Measurements from ENCODE around the gene GPC6.

GPC6 gene

GRCh38 chr13:93758575-93758974, 532.0 kb downstream of the GPC6 start:
- no peak for DNase-seq

GRCh38 chr13:93762708-93763426, 536.3 kb downstream of the GPC6 start:
- DNase-seq: no peak

DNA sequence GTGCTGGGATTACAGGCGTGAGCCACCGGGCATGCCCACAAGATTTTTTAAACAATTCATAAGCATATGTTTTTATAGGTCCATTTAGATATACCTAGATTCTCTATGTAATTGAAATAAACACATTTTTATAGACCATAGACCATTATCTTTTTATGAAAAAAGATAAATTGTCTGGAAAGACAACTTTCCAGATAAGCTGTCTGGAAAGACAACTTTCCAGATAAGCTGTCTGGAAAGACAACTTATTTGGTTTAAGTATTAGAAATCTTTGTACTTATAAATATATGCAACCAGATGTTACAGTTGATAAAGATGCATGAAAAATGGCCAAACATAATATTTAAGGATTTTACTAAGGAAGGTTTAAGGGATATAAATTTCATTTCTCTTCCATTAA, 538.5 kb downstream of the GPC6 start:
- no peak for DNase-seq

DNA sequence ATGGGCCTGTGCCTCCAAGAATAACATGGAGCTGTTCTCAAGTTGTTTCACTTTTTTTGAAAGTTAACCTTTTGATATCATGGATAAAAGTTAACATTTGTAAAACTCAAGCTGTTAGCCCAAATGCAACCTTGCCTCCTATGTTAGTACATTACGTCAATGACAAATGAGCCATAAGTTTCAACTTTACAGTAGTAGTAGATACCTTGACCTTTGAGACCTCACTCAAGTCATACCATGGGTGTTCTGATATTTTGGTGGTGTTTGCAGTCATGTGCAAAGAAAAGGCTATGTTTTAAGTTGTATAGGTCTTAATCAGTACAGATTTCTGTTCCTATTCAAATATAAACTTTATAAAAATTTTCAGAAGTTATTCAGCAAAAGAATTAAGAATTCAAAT, 539.2 kb downstream of the GPC6 start:
- DNase-seq: no peak

DNA sequence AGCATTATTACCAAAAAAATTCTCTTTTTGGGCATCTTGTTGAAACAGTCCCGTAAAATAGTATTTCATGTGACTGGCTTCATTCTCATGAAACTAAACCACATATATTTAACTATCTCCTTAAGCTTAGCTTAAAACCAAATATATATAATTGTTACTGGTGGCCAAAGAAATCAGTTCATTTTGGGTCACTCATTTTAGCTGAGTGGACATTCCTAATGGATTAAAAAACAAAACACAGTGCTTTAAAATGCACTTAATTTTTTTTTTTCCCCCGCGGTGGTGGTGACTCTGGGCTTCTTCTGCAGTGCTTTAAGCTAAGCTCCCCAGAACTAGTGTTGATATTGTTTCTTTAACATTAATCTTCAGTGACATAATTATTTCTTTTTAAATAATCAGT, 540.1 kb downstream of the GPC6 start:
- no peak for DNase-seq

- DNase-seq: no peak
Observed at GRCh38 chr13:93767180-93767916, 540.7 kb downstream of the GPC6 start.

DNA sequence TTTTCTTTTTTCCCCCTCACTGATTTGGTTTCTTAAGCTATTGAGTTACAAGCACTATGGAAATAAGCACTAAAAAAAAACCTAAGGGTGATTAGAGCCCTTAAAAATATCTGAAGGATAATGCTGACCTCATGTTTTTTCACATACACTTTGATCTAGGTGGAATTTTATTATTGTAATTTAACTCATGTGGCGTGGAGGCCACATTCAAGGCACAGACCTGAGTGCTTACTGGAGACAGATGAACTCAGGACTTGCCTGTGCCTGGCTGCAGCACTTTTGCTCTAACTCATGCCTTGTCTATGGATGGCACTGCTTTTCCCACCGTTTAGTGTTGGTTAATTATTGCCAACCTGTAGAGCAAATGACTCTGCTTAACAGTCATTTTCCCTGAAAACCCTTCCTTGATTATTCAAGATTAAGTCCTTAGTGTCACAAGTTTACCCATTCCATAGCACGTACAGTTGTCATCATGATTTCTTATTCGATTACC, 541.4 kb downstream of the GPC6 start:
- DNase-seq: no peak

DNA sequence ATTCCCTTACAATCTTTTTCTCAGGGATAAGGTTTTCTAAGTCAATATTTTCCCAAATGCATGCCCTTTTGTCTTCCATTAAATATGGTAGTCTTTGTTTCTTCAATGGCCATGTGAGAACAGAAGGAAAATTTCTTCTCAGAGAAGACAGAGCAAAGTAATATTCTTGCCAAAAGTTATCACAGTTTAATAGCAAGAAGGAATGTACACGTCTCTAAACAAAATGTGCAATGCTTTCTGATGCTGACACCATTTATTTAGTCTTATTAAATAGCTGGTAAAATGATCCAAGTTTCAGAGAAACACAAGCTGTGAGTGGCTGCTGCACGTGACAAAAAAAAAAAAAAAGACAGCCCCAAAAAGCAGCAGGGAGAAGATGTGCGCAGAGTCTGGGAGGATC, 542.5 kb downstream of the GPC6 start:
- DNase-seq: no peak

DNA sequence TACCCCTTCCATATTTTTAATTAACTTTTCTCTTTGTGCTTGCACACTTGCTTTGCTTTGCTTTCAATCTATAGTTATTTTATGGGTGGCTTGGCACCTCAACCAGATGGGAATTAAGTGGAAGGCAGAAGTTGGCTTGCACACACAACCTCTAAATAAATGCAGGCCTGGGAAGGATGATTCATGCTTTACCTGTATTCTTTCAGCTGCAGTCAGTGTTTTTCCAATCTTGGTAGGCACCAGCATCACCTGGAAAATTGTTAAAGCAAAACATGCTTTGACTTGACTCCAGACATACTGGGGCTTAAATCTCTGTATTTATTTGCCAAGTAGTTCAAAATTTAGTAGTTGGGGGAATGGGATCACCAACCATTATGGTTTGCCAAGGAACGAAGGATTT, 543.0 kb downstream of the GPC6 start:
- no peak for DNase-seq

GRCh38 chr13:93771227-93771626, 544.6 kb downstream of the GPC6 start:
- DNase-seq: no peak

GRCh38 chr13:93771782-93772181, 545.2 kb downstream of the GPC6 start:
- no peak for DNase-seq

DNA sequence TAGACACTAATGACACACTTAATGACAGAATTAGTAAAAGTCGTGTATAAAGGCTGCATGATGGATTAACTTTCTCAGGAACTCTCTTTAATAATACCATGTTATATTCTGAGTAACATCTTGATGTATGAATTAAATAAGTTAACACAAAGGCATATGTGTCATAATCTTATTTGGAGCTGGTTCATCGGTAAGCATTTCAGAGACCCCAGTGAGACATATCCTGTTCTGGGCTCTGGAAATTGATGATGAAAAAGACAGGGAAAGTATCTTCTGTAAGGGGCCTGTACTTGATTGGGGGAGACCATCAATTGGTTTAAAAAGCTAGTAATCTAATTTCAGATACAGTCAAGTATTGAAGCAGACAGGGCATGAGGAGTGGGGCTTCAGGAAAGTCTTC, 547.9 kb downstream of the GPC6 start:
- no peak for DNase-seq

GRCh38 chr13:93775027-93775426, 548.4 kb downstream of the GPC6 start:
- no peak for DNase-seq

GRCh38 chr13:93775507-93776108, 549.0 kb downstream of the GPC6 start:
- no peak for DNase-seq

DNA sequence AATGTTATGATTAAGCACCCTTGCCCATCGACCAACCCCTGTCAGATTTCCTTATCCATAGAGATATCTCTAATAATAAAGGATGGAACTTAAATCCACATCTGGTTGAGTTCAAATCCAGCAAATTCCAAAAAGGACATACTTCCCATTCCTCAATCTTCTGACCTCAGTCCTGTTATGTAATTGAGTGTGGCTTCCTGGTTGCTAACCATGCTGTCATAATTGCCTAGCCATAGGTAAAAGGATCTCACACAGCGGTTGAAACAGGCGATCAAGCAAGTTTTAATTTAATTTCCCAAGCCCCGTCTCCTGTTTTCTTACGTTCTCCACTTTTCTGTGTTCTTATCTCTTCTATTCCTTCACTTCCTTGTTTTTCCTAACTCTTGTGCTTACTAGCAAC, 550.3 kb downstream of the GPC6 start:
- no peak for DNase-seq

DNA sequence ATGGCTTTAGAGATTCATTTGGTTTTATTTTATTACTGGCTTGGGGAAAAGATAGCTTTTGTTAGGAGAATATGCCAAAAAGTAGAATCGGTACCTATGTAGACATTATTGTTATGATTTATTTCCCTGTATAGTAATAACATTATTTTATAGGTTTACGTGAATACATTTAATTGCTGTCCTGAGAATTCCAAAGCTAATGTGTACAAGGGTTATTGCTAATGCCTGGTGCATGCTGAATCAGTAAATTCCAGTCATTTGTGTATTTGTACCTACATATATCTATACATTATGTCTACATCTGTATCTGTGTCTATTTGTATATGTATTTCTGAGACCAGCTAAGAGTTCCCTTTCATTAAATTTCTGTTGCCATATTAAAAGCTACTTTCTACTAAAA, 550.9 kb downstream of the GPC6 start:
- DNase-seq: no peak

GRCh38 chr13:93778548-93778947, 551.9 kb downstream of the GPC6 start:
- no peak for DNase-seq

DNA sequence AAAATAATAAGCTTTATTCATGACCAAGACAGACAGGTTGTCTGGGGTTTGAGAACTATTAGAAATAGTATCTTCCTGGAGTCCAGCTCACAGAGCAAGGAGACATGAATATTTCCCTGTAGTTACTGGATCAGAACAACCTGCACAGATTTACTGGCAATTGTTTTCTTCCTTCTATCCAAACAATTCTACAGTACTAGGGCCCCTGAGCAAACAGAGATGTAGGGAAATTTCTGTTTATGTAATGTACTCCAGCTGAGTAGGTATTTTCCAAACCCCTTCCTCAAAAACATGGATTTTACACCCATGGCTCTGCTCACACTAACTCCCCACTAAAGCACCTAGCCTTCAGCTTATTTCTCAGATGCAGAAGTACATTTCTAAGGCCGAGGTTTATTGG, 557.6 kb downstream of the GPC6 start:
- no peak for DNase-seq

DNA sequence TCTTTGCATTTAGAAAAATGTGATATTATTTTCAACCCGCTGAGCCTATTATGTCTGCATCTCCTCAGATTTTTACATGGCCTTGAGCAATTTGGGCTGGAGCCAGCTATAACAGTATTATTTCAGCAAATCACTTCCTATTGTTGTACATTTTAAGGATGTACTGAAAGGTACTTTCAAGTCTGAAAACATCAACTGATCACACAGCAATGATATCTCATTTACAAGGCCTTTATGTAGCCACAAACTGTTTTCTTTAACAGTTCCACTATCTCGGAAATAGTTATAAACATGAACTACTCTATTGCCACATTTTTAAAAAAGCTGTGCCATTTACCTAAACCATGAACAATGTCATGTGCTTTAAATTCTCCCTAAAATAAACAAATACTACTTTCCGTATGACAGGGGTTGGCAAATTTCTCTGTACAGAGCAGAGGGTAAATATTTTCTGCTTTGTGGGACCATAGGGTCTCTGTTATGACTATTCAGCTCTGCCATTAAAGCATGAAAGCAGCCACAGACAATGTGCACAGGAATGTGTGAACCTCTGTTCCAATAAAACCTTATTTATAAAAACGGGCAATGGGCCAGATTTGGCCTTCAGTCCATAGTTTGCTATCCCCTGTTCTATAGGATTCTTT, 560.4 kb downstream of the GPC6 start:
- no peak for DNase-seq

GRCh38 chr13:93788456-93788855, 561.8 kb downstream of the GPC6 start:
- DNase-seq: no peak

GRCh38 chr13:93789058-93789457, 562.5 kb downstream of the GPC6 start:
- DNase-seq: no peak

- DNase-seq: no peak
Observed at GRCh38 chr13:93794197-93794885, 567.7 kb downstream of the GPC6 start.

GRCh38 chr13:93797463-93797862, 570.9 kb downstream of the GPC6 start:
- no peak for DNase-seq

Data from CD4-positive, alpha-beta T cell treated with Interleukin-21 for 1 hour (primary cell).